Body of pancreas (tissue), 4 donors: Measurements from ENCODE around the gene HOXA2.

Experiments
- CTCF ChIP-seq, 7 experiments: fragments of 450-650 bp in 4 of 7; fragments of 200-600 bp in 3 of 7; sonication (generic) in 3 of 7; IDR thresholded peaks; one replicate each; pipeline ENCODE4 v1.5.1; 2016 to 2019; ENCODE audit warnings: antibody characterized with exemption in 7 of 7
- POLR2A ChIP-seq, 3 donors: fragments of 450-650 bp; IDR thresholded peaks; one replicate each; pipeline ENCODE4 v1.6.1; 2016; ENCODE audit warnings: antibody characterized with exemption in 3 of 3, mild to moderate bottlenecking in 2 of 3

- TF ChIP-seq CTCF (IDR thresholded peaks at IDR 0.05): no peak
- no peak for TF ChIP-seq POLR2A (IDR thresholded peaks at IDR 0.05)
These were observed 26.6 kb upstream of the HOXA2 start for GRCh38 chr7:27128776-27129728.
